H9 (cell line): Measurements from ENCODE around the gene MORN1. TPM values are rescaled to one million over a fixed set of nuclear protein-coding genes. Genes with fewer than 3 reads are reported as not detected.

ENCODE experiments used
- DNase-seq: peaks from one replicate; pipeline ENCODE4 v3.0.0-alpha.2; 2017
- H2AFZ ChIP-seq: one replicate; pipeline ENCODE4 v1.6.1; 2013; ENCODE audit warnings: mild to moderate bottlenecking, low read length, control low read depth, moderate library complexity
- H2AK5ac ChIP-seq: 2 replicates; pipeline ENCODE4 v1.6.1; 2013; ENCODE audit warnings: low read length, control low read depth, mixed read lengths; ENCODE audit not compliant: insufficient read length
- H2BK120ac ChIP-seq: one replicate; pipeline ENCODE4 v1.6.1; 2013; ENCODE audit warnings: low read depth, mild to moderate bottlenecking, low read length, control low read depth, inconsistent platforms; ENCODE audit not compliant: poor library complexity, severe bottlenecking
- H2BK12ac ChIP-seq: 2 replicates; pipeline ENCODE4 v1.6.1; 2013; ENCODE audit warnings: low read length, control low read depth, mixed read lengths, low read depth; ENCODE audit not compliant: insufficient read length
- H2BK15ac ChIP-seq: 2 replicates; pipeline ENCODE4 v1.6.1; 2013; ENCODE audit warnings: low read depth, low read length, control low read depth
- H2BK20ac ChIP-seq: one replicate; pipeline ENCODE4 v1.6.1; 2013; ENCODE audit warnings: low read depth, mild to moderate bottlenecking, low read length, control low read depth, inconsistent platforms; ENCODE audit not compliant: poor library complexity, severe bottlenecking
- H2BK5ac ChIP-seq: 2 replicates; pipeline ENCODE4 v1.6.1; 2013; ENCODE audit warnings: low read length, control low read depth, mixed read lengths; ENCODE audit not compliant: insufficient read length
- H3K14ac ChIP-seq: 2 replicates; pipeline ENCODE4 v1.6.1; 2013; ENCODE audit warnings: low read length, control low read depth; ENCODE audit not compliant: insufficient read depth
- H3K18ac ChIP-seq: 2 replicates; pipeline ENCODE4 v1.6.1; 2013; ENCODE audit warnings: low read depth, mild to moderate bottlenecking, mixed read lengths, low read length, control low read depth; ENCODE audit not compliant: insufficient read length
- H3K23ac ChIP-seq: 2 replicates; pipeline ENCODE4 v1.6.1; 2013; ENCODE audit warnings: low read length, control low read depth, mixed read lengths, low read depth; ENCODE audit not compliant: insufficient read length
- H3K23me2 ChIP-seq: 2 replicates; pipeline ENCODE4 v1.6.1; 2013; ENCODE audit warnings: low read depth, mild to moderate bottlenecking, mixed read lengths, low read length, control low read depth; ENCODE audit not compliant: insufficient read length, poor library complexity, severe bottlenecking
- H3K27ac ChIP-seq: 2 replicates; pipeline ENCODE4 v1.5.1; 2013; ENCODE audit warnings: low read length, control low read depth, mixed read lengths, low read depth; ENCODE audit not compliant: insufficient read length
- H3K27me3 ChIP-seq: 2 replicates; pipeline ENCODE4 v1.6.1; 2013; ENCODE audit warnings: low read length, control low read depth, inconsistent platforms; ENCODE audit not compliant: insufficient read depth
- H3K4ac ChIP-seq: 2 replicates; pipeline ENCODE4 v1.6.1; 2013; ENCODE audit warnings: low read depth, mild to moderate bottlenecking, control low read depth, inconsistent platforms, low read length, moderate library complexity
- H3K4me1 ChIP-seq: 2 replicates; pipeline ENCODE4 v1.6.1; 2013; ENCODE audit warnings: low read length, control low read depth, inconsistent platforms; ENCODE audit not compliant: insufficient read depth
- H3K4me2 ChIP-seq: 2 replicates; pipeline ENCODE4 v1.6.1; 2013; ENCODE audit warnings: low read length, control low read depth, mixed read lengths; ENCODE audit not compliant: insufficient read length, insufficient read depth
- H3K56ac ChIP-seq: 2 replicates; pipeline ENCODE4 v1.6.1; 2013; ENCODE audit warnings: low read depth, mild to moderate bottlenecking, mixed read lengths, low read length, control low read depth; ENCODE audit not compliant: insufficient read length
- H3K79me1 ChIP-seq: 2 replicates; pipeline ENCODE4 v1.6.1; 2013; ENCODE audit warnings: low read depth, mild to moderate bottlenecking, moderate library complexity, low read length, control low read depth, inconsistent platforms; ENCODE audit not compliant: insufficient read depth, poor library complexity, severe bottlenecking
- H3K79me2 ChIP-seq: 2 replicates; pipeline ENCODE4 v1.6.1; 2013; ENCODE audit warnings: low read length, control low read depth, inconsistent platforms; ENCODE audit not compliant: insufficient read depth
- H3K9ac ChIP-seq: 2 replicates; pipeline ENCODE4 v1.6.1; 2013; ENCODE audit warnings: low read length, control low read depth, mixed read lengths; ENCODE audit not compliant: insufficient read length; ENCODE audit errors: extremely low read depth
- H3K9me3 ChIP-seq: one replicate; pipeline ENCODE4 v1.6.1; 2013; ENCODE audit warnings: low read depth, low read length, inconsistent platforms; ENCODE audit not compliant: control insufficient read depth
- H3T11ph ChIP-seq: one replicate; pipeline ENCODE4 v1.6.1; 2013; ENCODE audit warnings: mild to moderate bottlenecking, low read length, control low read depth, inconsistent platforms
- H4K20me1 ChIP-seq: one replicate; pipeline ENCODE4 v1.6.1; 2013; ENCODE audit not compliant: control insufficient read depth, insufficient read length, insufficient read depth
- H4K5ac ChIP-seq: 2 replicates; pipeline ENCODE4 v1.6.1; 2013; ENCODE audit warnings: low read depth, mild to moderate bottlenecking, mixed read lengths, low read length, control low read depth; ENCODE audit not compliant: insufficient read length
- H4K8ac ChIP-seq: replicated peaks from 2 replicates; pipeline ENCODE4 v1.6.1; 2013; ENCODE audit warnings: low read length, control low read depth, mixed read lengths, low read depth; ENCODE audit not compliant: insufficient read length
- H4K91ac ChIP-seq: 2 replicates; pipeline ENCODE4 v1.6.1; 2013; ENCODE audit warnings: low read depth, mild to moderate bottlenecking, moderate library complexity, mixed read lengths, low read length, control low read depth; ENCODE audit not compliant: insufficient read length
- H3K27ac Mint-ChIP-seq, 3 experiments: 2 replicates in 2 of 3; 3 replicates in 1 of 3; pipeline ENCODE4 v1.8.0; 2020 to 2021; ENCODE audit warnings: mixed read lengths in 3 of 3, mild to moderate bottlenecking in 1 of 3, moderate library complexity in 1 of 3
- H3K27me3 Mint-ChIP-seq: 2 replicates; pipeline ENCODE4 v1.8.0; 2021; ENCODE audit warnings: low read depth, mild to moderate bottlenecking, moderate library complexity, mixed read lengths
- H3K36me3 Mint-ChIP-seq, 3 experiments: 2 replicates in 2 of 3; 3 replicates in 1 of 3; pipeline ENCODE4 v1.8.0; 2020 to 2021; ENCODE audit warnings: low read depth in 3 of 3, mixed read lengths in 3 of 3; ENCODE audit not compliant: insufficient read depth in 1 of 3
- H3K4me1 Mint-ChIP-seq, 2 experiments: 2 replicates each; pipeline ENCODE4 v1.8.0; 2020; ENCODE audit warnings: mixed read lengths in 2 of 2
- H3K4me3 Mint-ChIP-seq, 2 experiments: 2 replicates in 1 of 2; 3 replicates in 1 of 2; pipeline ENCODE4 v1.8.0; 2020 to 2021; ENCODE audit warnings: mild to moderate bottlenecking in 2 of 2, mixed read lengths in 2 of 2, moderate library complexity in 1 of 2
- H3K9me3 Mint-ChIP-seq, 2 experiments: 2 replicates in 1 of 2; 3 replicates in 1 of 2; pipeline ENCODE4 v1.8.0; 2020; ENCODE audit warnings: mild to moderate bottlenecking in 2 of 2, mixed read lengths in 2 of 2, moderate library complexity in 1 of 2
- WGBS: extraction: QIAGEN DNeasy Blood & Tissue Kit; methylation state at CpG from one replicate; pipeline ENCODE4 v1.1.7; 2013; ENCODE audit warnings: missing lambda C conversion rate, low lambda C conversion rate, mixed read lengths; ENCODE audit not compliant: insufficient read length; ENCODE audit errors: extremely low coverage; 5-methylcytosine and 5-hydroxymethylcytosine counted together
- total RNA-seq: library from RNA; stranded (reverse); gene quantifications from 2 replicates; pipeline ENCODE4 v1.2.1, GENCODE V29; 2021
- TF ChIP-seq, protein P1 (sequence below): fragments of 200-600 bp; sonication (generic); conservative IDR thresholded peaks from 3 replicates; pipeline ENCODE4 v1.8.0; 2021; ENCODE audit warnings: antibody characterized with exemption, mild to moderate bottlenecking

MORN1 gene
- total RNA-seq, 1 experiment from 2014 or later = 12.7 TPM

DNA sequence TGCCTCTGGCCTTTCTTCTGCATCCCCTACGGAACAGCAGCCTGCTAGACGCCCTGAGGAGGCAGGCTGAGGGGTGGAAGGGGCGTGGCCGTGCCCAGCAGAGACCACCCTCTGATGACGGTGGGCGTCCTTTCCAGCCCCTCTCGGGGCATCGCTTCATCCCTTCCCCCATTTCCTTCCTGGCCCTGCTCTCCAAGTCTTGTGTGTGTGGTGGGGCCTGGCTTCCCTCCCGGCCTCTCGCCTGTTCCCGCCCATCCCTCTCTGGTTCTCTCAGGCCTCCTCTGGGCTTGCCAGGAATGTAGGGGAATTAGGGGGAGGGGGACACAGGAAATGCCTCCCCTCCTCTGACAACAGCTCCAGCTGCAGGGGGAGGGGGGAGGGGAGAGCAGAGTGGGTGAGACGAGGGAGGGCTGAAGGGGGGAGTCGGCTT lies 112.1 kb downstream of the MORN1 start:
- Histone ChIP-seq H2BK20ac (no peak overlapping the region), H2BK5ac (no peak overlapping the region), H3K23me2 (no peaks in the 10 kb centered on the region), H3K79me1 (no peaks in the 10 kb centered on the region), H3K79me2 (peaks cover 22% of the 10 kb centered on the region; the same call in 1 of the 2 replicates), H4K8ac (no peak overlapping the region), H2AK5ac (no peak overlapping the region), H3K23ac (no peak overlapping the region), H3K9ac (no peak overlapping the region), H2BK15ac (no peak overlapping the region), H3K56ac (no peak overlapping the region), H3K4me2 (peak overlapping the region; percentile 4), H3T11ph (no peak overlapping the region), H3K4me1 (peaks cover 2% of the 10 kb centered on the region; the same call in 1 of the 2 replicates), H3K18ac (no peak overlapping the region), H3K9me3 (no peaks in the 10 kb centered on the region), H3K14ac (no peak overlapping the region), H2BK12ac (no peak overlapping the region), H4K5ac (no peak overlapping the region), H2AFZ (no peak overlapping the region), H3K4ac (no peak overlapping the region), H2BK120ac (no peak overlapping the region), H3K27me3 (no peaks in the 10 kb centered on the region), H4K91ac (no peak overlapping the region), H3K27ac (no peak overlapping the region), H4K20me1 (no peaks in the 10 kb centered on the region)
- Mint-ChIP-seq H3K27ac (peak overlapping the region; percentile 96 to 97 (median 97)), H3K4me1 (peaks cover 49 to 56% of the 10 kb centered on the region in 2 experiments), H3K9me3 (peaks cover 3 to 4% of the 10 kb centered on the region in 2 experiments), H3K4me3 (peak overlapping the region; percentile 26 to 68), H3K36me3 (peaks cover 16 to 20% (median 17%) of the 10 kb centered on the region in 3 experiments; a peak in 6 of 7 replicates), H3K27me3 (no peaks in the 10 kb centered on the region)
- TF ChIP-seq, protein P1, sequence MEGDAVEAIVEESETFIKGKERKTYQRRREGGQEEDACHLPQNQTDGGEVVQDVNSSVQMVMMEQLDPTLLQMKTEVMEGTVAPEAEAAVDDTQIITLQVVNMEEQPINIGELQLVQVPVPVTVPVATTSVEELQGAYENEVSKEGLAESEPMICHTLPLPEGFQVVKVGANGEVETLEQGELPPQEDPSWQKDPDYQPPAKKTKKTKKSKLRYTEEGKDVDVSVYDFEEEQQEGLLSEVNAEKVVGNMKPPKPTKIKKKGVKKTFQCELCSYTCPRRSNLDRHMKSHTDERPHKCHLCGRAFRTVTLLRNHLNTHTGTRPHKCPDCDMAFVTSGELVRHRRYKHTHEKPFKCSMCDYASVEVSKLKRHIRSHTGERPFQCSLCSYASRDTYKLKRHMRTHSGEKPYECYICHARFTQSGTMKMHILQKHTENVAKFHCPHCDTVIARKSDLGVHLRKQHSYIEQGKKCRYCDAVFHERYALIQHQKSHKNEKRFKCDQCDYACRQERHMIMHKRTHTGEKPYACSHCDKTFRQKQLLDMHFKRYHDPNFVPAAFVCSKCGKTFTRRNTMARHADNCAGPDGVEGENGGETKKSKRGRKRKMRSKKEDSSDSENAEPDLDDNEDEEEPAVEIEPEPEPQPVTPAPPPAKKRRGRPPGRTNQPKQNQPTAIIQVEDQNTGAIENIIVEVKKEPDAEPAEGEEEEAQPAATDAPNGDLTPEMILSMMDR = no peak
- no CpG with 5 or more reads among the region's 13 CpGs for WGBS
- DNase-seq = peak; percentile 98
